SU-DHL-6 (cell line): Measurements from ENCODE around the gene LILRB2.
"Not testable (repeated sequence)": the region's sequence is repeated elsewhere in the genome, so short reads cannot be mapped to it uniquely, and the experiment has no call there.

ENCODE experiments used
- H2AFZ ChIP-seq: fragments of 200-600 bp; sonication (generic); 2 replicates; pipeline ENCODE4 v1.6.1; 2014; ENCODE audit warnings: low read depth, mild to moderate bottlenecking, moderate library complexity, mixed read lengths, antibody characterized with exemption, low read length; ENCODE audit not compliant: severe bottlenecking
- H3F3A ChIP-seq: fragments of 200-600 bp; shearing (Covaris generic); 2 replicates; pipeline ENCODE4 v1.6.0; 2016; ENCODE audit warnings: antibody characterized with exemption, mild to moderate bottlenecking; ENCODE audit not compliant: insufficient read depth
- H3K27ac ChIP-seq: fragments of 200-600 bp; sonication (generic); 2 replicates; pipeline ENCODE4 v1.5.1; 2016; ENCODE audit warnings: low read depth, mild to moderate bottlenecking, low read length, moderate library complexity, mixed read lengths
- H3K27me3 ChIP-seq: fragments of 200-600 bp; sonication (generic), shearing (Covaris generic); 2 replicates; pipeline ENCODE4 v1.6.0; 2014; ENCODE audit warnings: mild to moderate bottlenecking, low read length
- H3K36me3 ChIP-seq: fragments of 200-600 bp; sonication (generic); 2 replicates; pipeline ENCODE4 v1.6.1; 2014; ENCODE audit warnings: mild to moderate bottlenecking, low read length, mixed read lengths
- H3K4me2 ChIP-seq: fragments of 300-600, 200-600 bp; shearing (Covaris generic), sonication (generic); 2 replicates; pipeline ENCODE4 v1.6.0; 2014; ENCODE audit warnings: low read length, low read depth, mild to moderate bottlenecking; ENCODE audit not compliant: poor library complexity, severe bottlenecking
- H3K4me3 ChIP-seq: fragments of 200-600 bp; sonication (generic); 2 replicates; pipeline ENCODE4 v1.5.1; 2014; ENCODE audit warnings: antibody characterized with exemption, low read length, mild to moderate bottlenecking, mixed read lengths; ENCODE audit not compliant: insufficient read depth, poor library complexity, severe bottlenecking
- H3K79me2 ChIP-seq: fragments of 200-600 bp; sonication (generic); 2 replicates; pipeline ENCODE4 v1.6.1; 2014; ENCODE audit warnings: mild to moderate bottlenecking, low read length, moderate library complexity; ENCODE audit not compliant: insufficient read depth
- H3K9ac ChIP-seq: fragments of 200-600 bp; sonication (generic); 2 replicates; pipeline ENCODE4 v1.7.0; 2014; ENCODE audit warnings: mild to moderate bottlenecking, low read length
- H3K9me2 ChIP-seq: fragments of 200-600 bp; sonication (generic); replicated peaks from 2 replicates; pipeline ENCODE4 v1.6.1; 2014; ENCODE audit warnings: low read length; ENCODE audit not compliant: insufficient read depth
- H3K9me3 ChIP-seq: fragments of 200-600 bp; sonication (generic); 2 replicates; pipeline ENCODE4 v1.6.1; 2014; ENCODE audit warnings: low read length, mixed read lengths; ENCODE audit not compliant: insufficient read depth
- H4K20me1 ChIP-seq: fragments of 200-600 bp; sonication (generic); 2 replicates; pipeline ENCODE4 v1.6.1; 2014; ENCODE audit warnings: low read depth, mild to moderate bottlenecking, antibody characterized with exemption, low read length, moderate library complexity, mixed read lengths
- CTCF ChIP-seq: fragments of 200-600 bp; sonication (generic); IDR thresholded peaks from one replicate; pipeline ENCODE4 v1.5.1; 2017; ENCODE audit warnings: antibody characterized with exemption, mild to moderate bottlenecking, low read length, moderate library complexity; ENCODE audit not compliant: insufficient read depth, poor library complexity, severe bottlenecking
- EZH2phosphoT487 ChIP-seq: fragments of 200-600 bp; sonication (generic), shearing (Covaris generic); conservative IDR thresholded peaks from 2 replicates; pipeline ENCODE4 v1.6.1; 2018; ENCODE audit warnings: mild to moderate bottlenecking, antibody characterized with exemption, low read length, moderate library complexity, mixed read lengths

Gene LILRB2

DNA sequence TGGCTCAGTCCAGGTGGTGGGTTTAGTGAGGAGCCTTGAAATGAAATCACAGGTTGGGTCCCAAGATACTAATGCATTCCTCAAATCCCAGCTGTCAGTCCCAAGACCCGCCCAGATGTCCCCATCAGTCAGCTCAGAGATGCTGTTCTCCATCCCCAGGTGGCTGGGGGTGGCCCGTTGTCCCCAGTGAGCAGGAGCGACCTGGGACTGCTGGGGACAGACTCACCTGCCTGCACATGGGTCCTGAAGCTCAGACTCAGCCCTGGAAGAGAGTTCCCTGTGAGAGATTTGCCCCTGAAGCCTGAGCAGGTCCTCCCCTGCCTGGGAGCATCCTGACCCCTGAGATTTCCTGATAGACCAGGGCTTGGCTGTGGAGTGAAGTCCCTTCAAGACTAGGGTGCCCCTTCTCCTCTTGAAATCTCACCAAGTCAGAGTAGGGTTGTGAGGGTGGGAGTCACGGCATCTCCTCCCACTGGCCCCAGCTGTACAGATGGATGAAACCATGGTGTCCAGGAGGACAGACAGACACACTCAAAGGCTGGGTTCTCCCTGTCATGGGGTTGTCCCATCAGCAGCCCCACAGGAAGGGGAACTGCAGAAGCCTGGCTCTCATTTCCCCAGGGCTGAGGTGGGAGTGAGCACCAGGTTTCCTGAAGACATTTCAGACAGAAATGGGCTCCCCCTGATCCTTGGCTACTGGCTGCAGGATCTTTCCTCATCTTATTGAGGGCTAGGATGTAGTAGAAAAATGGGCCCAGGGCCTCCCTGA lies 17.6 kb upstream of the LILRB2 start:
- no peaks in the 10 kb centered on the region for H3K27me3 ChIP-seq

GRCh38 chr19:54297759-54298305 lies 16.9 kb upstream of the LILRB2 start:
- Histone ChIP-seq H3K36me3 (no peaks in the 10 kb centered on the region), H3K9me2 (no peaks in the 10 kb centered on the region), H3K9me3 (no peaks in the 10 kb centered on the region), H3K27ac (no peak overlapping the region), H3K27me3 (no peaks in the 10 kb centered on the region), H3K4me2 (no peak overlapping the region), H4K20me1 (no peaks in the 10 kb centered on the region), H3K9ac (no peak overlapping the region), H2AFZ (no peak overlapping the region), H3K79me2 (no peaks in the 10 kb centered on the region), H3F3A (no peaks in the 10 kb centered on the region), H3K4me3 (no peak overlapping the region)
- peak; percentile 11 for TF ChIP-seq CTCF
- TF ChIP-seq EZH2phosphoT487, result no peak

More for the DNA sequence above, 17.6 kb upstream of the LILRB2 start:
- TF ChIP-seq CTCF (no peak), EZH2phosphoT487 (no peak)
- no peaks in the 10 kb centered on the region for H3K36me3 ChIP-seq
- H3K9me3 ChIP-seq, result no peaks in the 10 kb centered on the region
- H3K9ac ChIP-seq, result no peak overlapping the region
- no peaks in the 10 kb centered on the region for H3K9me2 ChIP-seq
- H3K27ac ChIP-seq, result no peak overlapping the region
- H3K4me2 ChIP-seq, result no peak overlapping the region
- no peaks in the 10 kb centered on the region for H3K79me2 ChIP-seq
- no peaks in the 10 kb centered on the region for H4K20me1 ChIP-seq
- no peak overlapping the region for H3K4me3 ChIP-seq
- no peaks in the 10 kb centered on the region for H3F3A ChIP-seq
- no peak overlapping the region for H2AFZ ChIP-seq

GRCh38 chr19:54294539-54294938 lies 13.6 kb upstream of the LILRB2 start:
- Histone ChIP-seq H3K9me2 (no peaks in the 10 kb centered on the region), H3K9me3 (no peaks in the 10 kb centered on the region), H3K27ac (no peak overlapping the region), H3K79me2 (no peaks in the 10 kb centered on the region), H2AFZ (no peak overlapping the region), H3K9ac (no peak overlapping the region), H3K27me3 (no peaks in the 10 kb centered on the region), H3K4me2 (no peak overlapping the region), H4K20me1 (no peaks in the 10 kb centered on the region), H3K4me3 (no peak overlapping the region), H3F3A (no peaks in the 10 kb centered on the region), H3K36me3 (no peaks in the 10 kb centered on the region)
- TF ChIP-seq CTCF (no peak), EZH2phosphoT487 (no peak)

DNA sequence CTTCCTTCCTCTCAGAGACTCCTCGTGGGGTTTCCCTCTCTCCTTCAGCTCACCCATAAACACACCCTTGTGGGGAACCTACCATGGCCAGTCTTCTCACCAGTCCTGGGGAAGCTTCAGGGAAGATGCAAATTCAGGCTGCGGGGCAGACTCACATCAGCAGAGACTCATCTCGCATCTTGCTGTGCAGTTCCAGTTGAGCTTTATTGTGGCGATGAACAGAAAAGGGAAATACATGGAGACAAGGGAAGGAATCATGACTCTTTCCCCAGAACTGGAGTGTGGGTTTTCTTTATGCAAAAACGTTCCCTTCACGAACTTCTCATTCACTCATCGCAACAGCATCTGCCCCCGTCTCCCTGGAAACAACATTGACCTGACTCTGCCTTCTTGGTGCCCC lies 8.2 kb upstream of the LILRB2 start:
- not testable (repeated sequence) for H3K27me3 ChIP-seq, H3K36me3 ChIP-seq, H3K9ac ChIP-seq, H3K27ac ChIP-seq, H3K9me3 ChIP-seq, H3F3A ChIP-seq, H3K79me2 ChIP-seq, H2AFZ ChIP-seq, H3K4me2 ChIP-seq, H4K20me1 ChIP-seq, H3K4me3 ChIP-seq, H3K9me2 ChIP-seq
